GM19193 (cell line): ENCODE results near the gene MAOA.

Experiments used
- POLR2A ChIP-seq: IDR thresholded peaks from 4 replicates; pipeline ENCODE4 v1.6.1; 2011; ENCODE audit not compliant: insufficient read depth, insufficient read length; ENCODE audit errors: extremely low read depth

Gene MAOA

DNA sequence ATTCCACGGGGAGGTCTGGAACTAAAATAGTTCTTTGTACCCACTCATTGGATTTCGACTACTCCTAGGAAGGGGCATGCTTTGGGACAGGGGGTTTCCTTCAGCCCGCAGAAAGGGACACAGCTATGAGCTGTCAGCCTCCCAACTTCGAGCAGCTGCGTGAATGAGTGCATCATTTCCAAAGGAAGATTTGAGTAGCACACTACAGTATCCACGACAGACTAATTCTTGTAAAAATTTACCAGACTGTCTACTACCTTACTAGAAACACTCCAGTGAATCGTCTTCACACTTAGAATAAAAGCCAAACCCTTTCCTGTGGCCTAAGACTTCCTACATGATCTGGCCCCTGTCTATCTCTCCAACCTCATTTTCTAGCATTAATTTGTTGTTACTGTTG lies 101.9 kb downstream of the MAOA start:
- no peak for TF ChIP-seq POLR2A

DNA sequence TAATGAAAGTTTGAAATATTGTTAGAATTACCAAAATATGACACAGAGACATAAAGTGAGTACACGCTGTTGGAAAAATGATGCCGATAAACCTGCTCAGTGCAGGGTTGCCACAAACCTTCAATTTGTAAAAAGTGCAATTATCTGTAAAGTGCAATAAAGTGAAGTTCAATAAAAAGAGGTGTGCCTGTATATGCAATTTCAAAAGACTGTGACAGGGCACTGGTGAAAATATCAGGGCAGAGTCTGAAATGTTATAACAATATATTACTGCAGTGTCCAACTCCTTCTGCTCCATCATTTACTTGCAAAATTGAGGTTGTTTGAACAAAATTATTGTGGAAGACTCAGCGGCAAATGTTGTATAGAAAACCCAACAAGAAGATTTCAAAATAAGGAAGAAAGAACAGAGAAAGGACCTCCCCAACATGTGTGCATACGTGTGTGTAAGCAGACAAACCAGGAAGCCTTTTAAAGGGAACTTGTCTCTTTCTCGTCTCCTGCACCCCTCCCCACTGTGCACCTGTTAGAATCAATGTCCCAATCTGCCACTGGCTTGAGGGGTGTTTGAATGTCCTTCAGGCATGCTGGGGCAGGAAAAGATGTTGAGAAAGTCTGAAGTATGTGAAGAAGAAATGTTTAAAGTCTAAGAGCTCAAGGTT lies 130.0 kb downstream of the MAOA start:
- no peak for TF ChIP-seq POLR2A
